Astrocyte (in vitro differentiated cells and primary cell): ENCODE data around the gene TRMU. TPM values are rescaled to one million over a fixed set of nuclear protein-coding genes. Genes with fewer than 3 reads are reported as not detected.

ENCODE experiments used
- DNase-seq: peaks from one replicate; pipeline ENCODE4 v3.0.0-alpha.2; 2010; ENCODE audit warnings: low read depth
- FAIRE-seq: peaks from 2 replicates; lab custom pipeline; 2011; peaks lifted over from hg19 to GRCh38; lab: Jason Lieb, UNC
- H2AFZ ChIP-seq: 2 replicates; pipeline ENCODE4 v1.6.0; 2012; ENCODE audit warnings: low read depth, low read length, inconsistent platforms
- H3K27ac ChIP-seq: 2 replicates; pipeline ENCODE4 v1.5.1; 2011; ENCODE audit warnings: low read depth, low read length, inconsistent platforms
- H3K27me3 ChIP-seq: 2 replicates; pipeline ENCODE4 v1.6.0; 2011; ENCODE audit warnings: low read length, inconsistent platforms; ENCODE audit not compliant: insufficient read depth
- H3K36me3 ChIP-seq: 2 replicates; pipeline ENCODE4 v1.5.1; 2011; ENCODE audit warnings: low read length, inconsistent platforms; ENCODE audit not compliant: insufficient read depth
- H3K4me1 ChIP-seq: 2 replicates; pipeline ENCODE4 v1.5.1; 2011; ENCODE audit warnings: low read length, inconsistent platforms; ENCODE audit not compliant: insufficient read depth
- H3K4me2 ChIP-seq: 2 replicates; pipeline ENCODE4 v1.6.0; 2012; ENCODE audit warnings: low read length, inconsistent platforms
- H3K4me3 ChIP-seq: 2 replicates; pipeline ENCODE4 v1.5.1; 2011; ENCODE audit warnings: low read depth, mild to moderate bottlenecking, low read length, inconsistent platforms; ENCODE audit not compliant: insufficient read depth
- H3K79me2 ChIP-seq: 2 replicates; pipeline ENCODE4 v1.6.0; 2012; ENCODE audit warnings: mild to moderate bottlenecking, low read length, inconsistent platforms; ENCODE audit not compliant: insufficient read depth
- H3K9ac ChIP-seq: 2 replicates; pipeline ENCODE4 v1.6.0; 2012; ENCODE audit warnings: mild to moderate bottlenecking, low read length, inconsistent platforms
- H3K9me3 ChIP-seq: 2 replicates; pipeline ENCODE4 v1.5.1; 2012; ENCODE audit warnings: low read depth, mild to moderate bottlenecking, low read length, inconsistent platforms; ENCODE audit not compliant: insufficient read depth
- H4K20me1 ChIP-seq: 2 replicates; pipeline ENCODE4 v1.6.0; 2012; ENCODE audit warnings: low read length, inconsistent platforms; ENCODE audit not compliant: insufficient read depth
- H3K27ac Mint-ChIP-seq: one replicate; pipeline ENCODE4 v1.8.0; 2021; ENCODE audit warnings: mild to moderate bottlenecking, mixed read lengths; ENCODE audit not compliant: unreplicated experiment
- H3K27me3 Mint-ChIP-seq: one replicate; pipeline ENCODE4 v1.8.0; 2021; ENCODE audit warnings: low read depth, mixed read lengths; ENCODE audit not compliant: unreplicated experiment
- H3K36me3 Mint-ChIP-seq: one replicate; pipeline ENCODE4 v1.8.0; 2021; ENCODE audit warnings: low read depth, mixed read lengths; ENCODE audit not compliant: unreplicated experiment
- H3K4me1 Mint-ChIP-seq: one replicate; pipeline ENCODE4 v1.8.0; 2021; ENCODE audit warnings: low read depth, mixed read lengths; ENCODE audit not compliant: unreplicated experiment
- H3K4me3 Mint-ChIP-seq: one replicate; pipeline ENCODE4 v1.8.0; 2021; ENCODE audit warnings: mild to moderate bottlenecking, moderate library complexity, mixed read lengths; ENCODE audit not compliant: unreplicated experiment
- H3K9me3 Mint-ChIP-seq: one replicate; pipeline ENCODE4 v1.8.0; 2021; ENCODE audit warnings: mild to moderate bottlenecking, mixed read lengths; ENCODE audit not compliant: unreplicated experiment
- CTCF ChIP-seq: IDR thresholded peaks from 2 replicates; pipeline ENCODE4 v1.5.1; 2011; ENCODE audit warnings: low read depth, mild to moderate bottlenecking, inconsistent platforms, low read length, moderate library complexity; ENCODE audit not compliant: insufficient read depth
- EZH2 ChIP-seq: IDR thresholded peaks from 2 replicates; pipeline ENCODE4 v1.6.1; 2012; ENCODE audit warnings: mild to moderate bottlenecking, low read length, inconsistent platforms; ENCODE audit not compliant: insufficient read depth
- total RNA-seq: library from RNA; stranded (reverse); gene quantifications from 2 replicates; pipeline ENCODE4 v1.2.1, GENCODE V29; 2021

The TRMU gene
- total RNA-seq, 1 donor from 2014 or later, result 33.4 TPM

GRCh38 chr22:46362203-46362933, 26.9 kb downstream of the TRMU start:
- Histone ChIP-seq H3K27ac (no peak overlapping the region), H4K20me1 (peaks cover 10% of the 10 kb centered on the region), H3K79me2 (no peaks in the 10 kb centered on the region), H3K9ac (no peak overlapping the region), H2AFZ (no peak overlapping the region), H3K4me1 (no peaks in the 10 kb centered on the region), H3K9me3 (no peaks in the 10 kb centered on the region), H3K27me3 (no peaks in the 10 kb centered on the region), H3K36me3 (no peaks in the 10 kb centered on the region), H3K4me3 (no peak overlapping the region), H3K4me2 (no peak overlapping the region)
- H3K4me1 Mint-ChIP-seq, result peaks cover 7% of the 10 kb centered on the region
- TF ChIP-seq CTCF (no peak), EZH2 (no peak)
- H3K4me3 Mint-ChIP-seq, result no peak overlapping the region
- FAIRE-seq (no peak), DNase-seq (no peak)
- H3K27ac Mint-ChIP-seq, result no peak overlapping the region
- no peaks in the 10 kb centered on the region for H3K9me3 Mint-ChIP-seq
- H3K36me3 Mint-ChIP-seq, result peaks cover 18% of the 10 kb centered on the region
- no peaks in the 10 kb centered on the region for H3K27me3 Mint-ChIP-seq

GRCh38 chr22:46362934-46363515, 27.5 kb downstream of the TRMU start:
- Histone ChIP-seq H3K4me1 (no peaks in the 10 kb centered on the region), H3K79me2 (no peaks in the 10 kb centered on the region), H3K4me2 (no peak overlapping the region), H4K20me1 (peaks cover 9% of the 10 kb centered on the region), H3K27me3 (no peaks in the 10 kb centered on the region), H3K27ac (no peak overlapping the region), H3K9ac (no peak overlapping the region), H3K4me3 (no peak overlapping the region), H2AFZ (no peak overlapping the region), H3K36me3 (no peaks in the 10 kb centered on the region), H3K9me3 (no peaks in the 10 kb centered on the region)
- TF ChIP-seq EZH2 (no peak), CTCF (no peak)
- H3K4me3 Mint-ChIP-seq, result no peak overlapping the region
- no peak overlapping the region for H3K27ac Mint-ChIP-seq
- peaks cover 7% of the 10 kb centered on the region for H3K4me1 Mint-ChIP-seq
- H3K9me3 Mint-ChIP-seq, result no peaks in the 10 kb centered on the region
- H3K36me3 Mint-ChIP-seq, result peaks cover 17% of the 10 kb centered on the region
- no peak for DNase-seq
- no peaks in the 10 kb centered on the region for H3K27me3 Mint-ChIP-seq
- FAIRE-seq, result no peak
